Heart left ventricle (tissue), 16 donors: ENCODE results near the gene SPON2. TPM values are rescaled to one million over a fixed set of nuclear protein-coding genes. Genes with fewer than 3 reads are reported as not detected.

ENCODE experiments used
- ATAC-seq, 4 donors: fragments of 200-7000 bp; cut with Tn5 transposase; one replicate each; pipeline ENCODE4 v1.9.1; 2020 to 2022; ENCODE audit warnings: moderate library complexity in 4 of 4, mild to moderate bottlenecking in 3 of 4, moderate number of reproducible peaks in 1 of 4
- DNase-seq, 5 donors: peaks; one replicate each; pipeline ENCODE4 v3.0.0-alpha.2; 2020
- H3K27ac ChIP-seq, 12 donors: fragments of 200-600 bp; sonication (generic) in 4 of 12; one replicate each; pipeline versions ENCODE4 v1.5.0 to v1.8.0; 2016 to 2022; ENCODE audit warnings: mild to moderate bottlenecking in 2 of 12
- H3K27me3 ChIP-seq, 9 donors: fragments of 200-600 bp; sonication (generic) in 2 of 9; one replicate each; pipeline versions ENCODE4 v1.5.1 to v1.8.0; 2016 to 2022; ENCODE audit warnings: mild to moderate bottlenecking in 3 of 9
- H3K36me3 ChIP-seq, 9 donors: fragments of 200-600 bp; sonication (generic) in 2 of 9; one replicate each; pipeline versions ENCODE4 v1.5.0 to v1.8.0; 2018 to 2022; ENCODE audit warnings: mild to moderate bottlenecking in 2 of 9
- H3K4me1 ChIP-seq, 12 donors: fragments of 200-600 bp; sonication (generic) in 4 of 12; one replicate each; pipeline versions ENCODE4 v1.5.0 to v1.8.0; 2016 to 2022; ENCODE audit warnings: mild to moderate bottlenecking in 3 of 12
- H3K4me3 ChIP-seq, 12 donors: fragments of 200-600 bp; sonication (generic) in 4 of 12; one replicate each; pipeline versions ENCODE4 v1.5.0 to v1.8.0; 2017 to 2022; ENCODE audit warnings: mild to moderate bottlenecking in 9 of 12, moderate library complexity in 4 of 12
- H3K9me3 ChIP-seq, 12 donors: fragments of 200-600 bp; sonication (generic) in 4 of 12; one replicate each; pipeline versions ENCODE4 v1.5.0 to v1.8.0; 2016 to 2022; ENCODE audit warnings: mild to moderate bottlenecking in 1 of 12
- CTCF ChIP-seq, 12 donors: fragments of 200-600 bp; sonication (generic) in 4 of 12; IDR thresholded peaks; one replicate each; pipeline versions ENCODE4 v1.5.0 to v1.8.0; 2018 to 2022; ENCODE audit warnings: antibody characterized with exemption in 12 of 12, mild to moderate bottlenecking in 5 of 12
- POLR2A ChIP-seq, 2 donors: fragments of 450-650 bp; IDR thresholded peaks; one replicate each; pipeline ENCODE4 v1.6.1; 2017; ENCODE audit warnings: antibody characterized with exemption in 2 of 2, mild to moderate bottlenecking in 2 of 2, moderate library complexity in 2 of 2
- WGBS, 4 donors: extraction: QIAGEN DNeasy Blood & Tissue Kit in 2 of 4; methylation state at CpG; one replicate each; pipeline versions ENCODE4 v1.1.5 to v1.1.7; 2013 to 2018; 5-methylcytosine and 5-hydroxymethylcytosine counted together
- intact Hi-C, 10 donors: fragments of 100-400 bp; cut with DNase I; formaldehyde crosslinking; loops; one replicate each; pipeline versions ENCODE4 v1.11.1 to v1.14.2; 2022
- polyA plus RNA-seq, 2 donors: library from polyadenylated mRNA; stranded (reverse); fragments of 200-250 nt; gene quantifications; one replicate each; pipeline ENCODE4 v1.2.3, GENCODE V29; 2013
- total RNA-seq, 9 donors: library from RNA; depleted of rRNA in 2 of 9; stranded (reverse); fragments of >200 nt in 2 of 9; fragmentation: NEBNext Ultra II Directional in 3 of 9; extraction: Animal tissue kit (Norgen Biotek cat#: 25700) in 3 of 9; gene quantifications; one replicate each; pipeline versions ENCODE4 v1.1.0 to v1.2.4, GENCODE V29; 2016 to 2023
- donor health status: ischemic (EF 13 %, LVEDD 7.1; RV severe dilation, severe dysfunction).
- donor health status: healthy with polysubstance abuse.
- donor health status: DM: no; HTN: yes; CAD: no.
- donor health status: DM: no; HTN: no; CAD: no.
- donor health status: ischemic (EF 25% LVEDD 6.9; RV normal size, moderate dysfunction).
- donor health status: ischemic (EF 25% LVEDD 5.7; RV mildly dilated, moderate dysfunction).
- donor health status: healthy.
- donor health status: DM: yes; HTN: yes; CAD: no.
- donor health status: ischemic (EF 35%, LVEDD 5.7; RV mildly dilated, moderate dysfunction).
- donor health status: nonischemic (EF 11% LVEDD 7.7; RV severe dilation, severe dysfunction).
- donor health status: DM: yes; HTN: yes; CAD: no.
- donor health status: PGD.
- donor health status: ischemic (EF 29% LVEDD 5.4; RV normal size, mild dysfunction).
- donor health status: nonischemic (EF 23%, LVEDD 6.1; RV moderate dilation, normal function).

Gene SPON2
- total and polyA plus RNA-seq, 11 donors = 7.8 to 36.3 (median 13.7) TPM

GRCh38 chr4:1198098-1198844 lies 25.9 kb upstream of the SPON2 start:
- no peaks in the 10 kb centered on the region for H3K27me3 ChIP-seq
- H3K4me3 ChIP-seq = no peak overlapping the region
- no peaks in the 10 kb centered on the region for H3K9me3 ChIP-seq
- peak overlapping the region in 2 of 12 donors; percentile 32 to 43 for H3K27ac ChIP-seq
- DNase-seq = peak in 3 of 5 donors; percentile 47 to 61 (median 49)
- TF ChIP-seq CTCF (IDR thresholded peaks at IDR 0.05) (no peak), POLR2A (IDR thresholded peaks at IDR 0.05) (no peak)
- WGBS, 4 donors = 80 to 83% (median 81%) methylated on average over 24 of the region's 24 CpGs
- intact Hi-C loops = no loop called here
- peaks cover 3 to 43% (median 19%) of the 10 kb centered on the region in 12 donors for H3K4me1 ChIP-seq
- no peak for ATAC-seq
- no peaks in the 10 kb centered on the region for H3K36me3 ChIP-seq

GRCh38 chr4:1196421-1197183 lies 24.2 kb upstream of the SPON2 start:
- DNase-seq = peak in 1 of 5 donors; percentile 51

GRCh38 chr4:1195891-1196401 lies 23.6 kb upstream of the SPON2 start:
- peak in 1 of 5 donors; percentile 57 for DNase-seq
- no peaks in the 10 kb centered on the region for H3K36me3 ChIP-seq
- no peaks in the 10 kb centered on the region for H3K9me3 ChIP-seq
- ATAC-seq = no peak
- peaks cover 9 to 50% (median 35%) of the 10 kb centered on the region in 12 donors for H3K4me1 ChIP-seq
- intact Hi-C loops = no loop called here
- TF ChIP-seq POLR2A (IDR thresholded peaks at IDR 0.05) (no peak), CTCF (IDR thresholded peaks at IDR 0.05) (no peak)
- no peak overlapping the region for H3K4me3 ChIP-seq
- H3K27ac ChIP-seq = peak overlapping the region in 1 of 12 donors; percentile 89
- no peaks in the 10 kb centered on the region for H3K27me3 ChIP-seq
- 84 to 92% (median 87%) methylated on average over 14 to 16 of the region's 16 CpGs for WGBS, 4 donors

More at GRCh38 chr4:1196421-1197183, 24.2 kb upstream of the SPON2 start:
- Histone ChIP-seq H3K4me1 (peaks cover 9 to 47% (median 35%) of the 10 kb centered on the region in 12 donors), H3K4me3 (no peak overlapping the region), H3K36me3 (no peaks in the 10 kb centered on the region), H3K9me3 (no peaks in the 10 kb centered on the region), H3K27ac (no peak overlapping the region), H3K27me3 (no peaks in the 10 kb centered on the region)
- TF ChIP-seq POLR2A (IDR thresholded peaks at IDR 0.05) (no peak), CTCF (IDR thresholded peaks at IDR 0.05) (no peak)
- ATAC-seq = no peak
- WGBS, 4 donors = 83 to 86% (median 84%) methylated on average over 9 to 13 of the region's 13 CpGs
- intact Hi-C loops = no loop called here
